OCI-LY1 (cell line): ENCODE measurements around the gene ICE1.

ENCODE experiments used
- H2AFZ ChIP-seq: fragments of 200-600 bp; sonication (generic), shearing (Covaris generic); 2 replicates; pipeline ENCODE4 v1.6.0; 2014; ENCODE audit warnings: antibody characterized with exemption, mild to moderate bottlenecking, low read length
- H3F3A ChIP-seq: fragments of 200-600 bp; sonication (generic), shearing (Covaris generic); 2 replicates; pipeline ENCODE4 v1.6.0; 2014; ENCODE audit warnings: mild to moderate bottlenecking, antibody characterized with exemption, low read length, moderate library complexity; ENCODE audit not compliant: insufficient read depth
- H3K27ac ChIP-seq: fragments of 200-600 bp; sonication (generic); 2 replicates; pipeline ENCODE4 v1.5.1; 2014; ENCODE audit warnings: low read length, mixed run types, mild to moderate bottlenecking, low read depth; ENCODE audit not compliant: poor library complexity, severe bottlenecking
- H3K27me3 ChIP-seq: fragments of 200-600 bp; sonication (generic); 2 replicates; pipeline ENCODE4 v1.6.0; 2014; ENCODE audit warnings: antibody characterized with exemption, mild to moderate bottlenecking, low read length, moderate library complexity; ENCODE audit not compliant: insufficient read depth
- H3K36me3 ChIP-seq: fragments of 200-600 bp; sonication (generic); 2 replicates; pipeline ENCODE4 v1.6.1; 2014; ENCODE audit warnings: mild to moderate bottlenecking, antibody characterized with exemption, low read length, moderate library complexity, mixed read lengths; ENCODE audit not compliant: insufficient read depth
- H3K4me1 ChIP-seq: fragments of 200-600 bp; sonication (generic); 2 replicates; pipeline ENCODE4 v1.5.1; 2014; ENCODE audit warnings: mild to moderate bottlenecking, low read length, moderate library complexity; ENCODE audit not compliant: insufficient read depth, severe bottlenecking
- H3K4me2 ChIP-seq: fragments of 200-600 bp; sonication (generic), shearing (Covaris generic); 2 replicates; pipeline ENCODE4 v1.6.1; 2014; ENCODE audit warnings: low read length
- H3K4me3 ChIP-seq: fragments of 200-600 bp; sonication (generic); 2 replicates; pipeline ENCODE4 v1.5.1; 2014; ENCODE audit warnings: low read length, low read depth, mild to moderate bottlenecking, mixed read lengths; ENCODE audit not compliant: poor library complexity, severe bottlenecking
- H3K79me2 ChIP-seq: fragments of 200-600 bp; shearing (Covaris generic); 2 replicates; pipeline ENCODE4 v1.6.1; 2016; ENCODE audit warnings: mixed run types, low read length, mixed read lengths; ENCODE audit not compliant: insufficient read depth
- H3K9ac ChIP-seq: fragments of 200-600 bp; sonication (generic), shearing (Covaris generic); 2 replicates; pipeline ENCODE4 v1.6.1; 2014; ENCODE audit warnings: mild to moderate bottlenecking, low read length, mixed read lengths
- H3K9me2 ChIP-seq: fragments of 200-600 bp; sonication (generic), shearing (Covaris generic); 2 replicates; pipeline ENCODE4 v1.6.1; 2014; ENCODE audit warnings: low read depth, mild to moderate bottlenecking, low read length, mixed read lengths
- H3K9me3 ChIP-seq: fragments of 200-600 bp; shearing (Covaris generic); 2 replicates; pipeline ENCODE4 v1.6.1; 2014; ENCODE audit warnings: low read length, mixed read lengths
- H4K20me1 ChIP-seq: fragments of 200-600 bp; sonication (generic), shearing (Covaris generic); 2 replicates; pipeline ENCODE4 v1.6.0; 2016; ENCODE audit warnings: mild to moderate bottlenecking, low read length; ENCODE audit not compliant: insufficient read depth
- EZH2 ChIP-seq: fragments of 200-600 bp; sonication (generic), shearing (Covaris generic); IDR thresholded peaks from 2 replicates; pipeline ENCODE4 v1.8.0; 2017; ENCODE audit warnings: borderline replicate concordance, mixed run types, mild to moderate bottlenecking, antibody characterized with exemption, low read length, moderate library complexity, mixed read lengths
- TF ChIP-seq, protein P1 (sequence below): fragments of 200-600 bp; sonication (generic), shearing (Covaris generic); IDR thresholded peaks from 2 replicates; pipeline ENCODE4 v1.5.1; 2017; ENCODE audit warnings: mild to moderate bottlenecking, antibody characterized with exemption, low read length, moderate library complexity, mixed read lengths

Gene ICE1

GRCh38 chr5:5383461-5383860 is 39.0 kb upstream of the ICE1 start:
- Histone ChIP-seq H3K9me3 (no peaks in the 10 kb centered on the region), H2AFZ (no peak overlapping the region), H3K9me2 (no peaks in the 10 kb centered on the region), H3K4me1 (no peaks in the 10 kb centered on the region), H3F3A (no peaks in the 10 kb centered on the region), H3K36me3 (no peaks in the 10 kb centered on the region), H3K79me2 (no peaks in the 10 kb centered on the region), H3K27ac (no peak overlapping the region), H4K20me1 (no peaks in the 10 kb centered on the region), H3K9ac (no peak overlapping the region), H3K4me2 (no peak overlapping the region), H3K4me3 (no peak overlapping the region), H3K27me3 (peaks cover 5% of the 10 kb centered on the region; the same call in 1 of the 2 replicates)
- TF ChIP-seq EZH2 = no peak
- TF ChIP-seq, protein P1, sequence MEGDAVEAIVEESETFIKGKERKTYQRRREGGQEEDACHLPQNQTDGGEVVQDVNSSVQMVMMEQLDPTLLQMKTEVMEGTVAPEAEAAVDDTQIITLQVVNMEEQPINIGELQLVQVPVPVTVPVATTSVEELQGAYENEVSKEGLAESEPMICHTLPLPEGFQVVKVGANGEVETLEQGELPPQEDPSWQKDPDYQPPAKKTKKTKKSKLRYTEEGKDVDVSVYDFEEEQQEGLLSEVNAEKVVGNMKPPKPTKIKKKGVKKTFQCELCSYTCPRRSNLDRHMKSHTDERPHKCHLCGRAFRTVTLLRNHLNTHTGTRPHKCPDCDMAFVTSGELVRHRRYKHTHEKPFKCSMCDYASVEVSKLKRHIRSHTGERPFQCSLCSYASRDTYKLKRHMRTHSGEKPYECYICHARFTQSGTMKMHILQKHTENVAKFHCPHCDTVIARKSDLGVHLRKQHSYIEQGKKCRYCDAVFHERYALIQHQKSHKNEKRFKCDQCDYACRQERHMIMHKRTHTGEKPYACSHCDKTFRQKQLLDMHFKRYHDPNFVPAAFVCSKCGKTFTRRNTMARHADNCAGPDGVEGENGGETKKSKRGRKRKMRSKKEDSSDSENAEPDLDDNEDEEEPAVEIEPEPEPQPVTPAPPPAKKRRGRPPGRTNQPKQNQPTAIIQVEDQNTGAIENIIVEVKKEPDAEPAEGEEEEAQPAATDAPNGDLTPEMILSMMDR = no peak

DNA sequence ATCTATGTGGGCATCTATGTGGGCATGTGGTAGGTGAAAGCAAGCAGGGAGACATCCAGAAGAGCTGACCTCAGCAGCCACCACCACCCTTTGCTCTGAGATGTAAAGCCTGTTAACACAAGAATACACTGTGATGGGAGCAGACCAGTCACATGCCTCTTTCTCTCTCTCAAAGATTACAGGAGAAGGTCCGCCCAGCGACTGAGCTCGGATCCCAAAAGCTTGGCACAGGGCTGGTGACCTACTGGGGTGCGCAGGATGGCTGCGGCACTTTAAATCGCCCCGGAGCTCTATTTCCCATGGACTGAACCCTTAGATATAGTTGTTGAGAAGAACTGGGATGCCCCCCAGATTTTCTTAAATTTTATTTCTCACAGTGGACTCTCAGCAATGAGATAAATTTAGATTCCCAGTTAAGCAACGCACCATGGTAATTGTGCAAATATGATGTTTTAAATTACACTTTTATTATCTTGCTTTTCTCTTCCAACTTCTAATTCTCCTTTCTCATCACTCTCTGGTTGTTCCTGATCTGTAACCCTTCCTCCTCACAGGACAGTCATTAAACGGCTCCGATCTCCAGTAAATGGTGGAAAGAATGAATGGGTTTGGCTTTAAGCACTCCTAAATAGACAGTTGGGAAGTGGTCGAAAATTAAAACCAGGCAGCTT is 37.7 kb upstream of the ICE1 start:
- Histone ChIP-seq H3K79me2 (no peaks in the 10 kb centered on the region), H3K9me2 (no peaks in the 10 kb centered on the region), H3K9me3 (no peaks in the 10 kb centered on the region), H3K4me3 (no peak overlapping the region), H3K36me3 (no peaks in the 10 kb centered on the region), H3K9ac (no peak overlapping the region), H3K4me1 (no peaks in the 10 kb centered on the region), H3K27ac (no peak overlapping the region), H3F3A (no peaks in the 10 kb centered on the region), H2AFZ (no peak overlapping the region), H3K4me2 (no peak overlapping the region), H4K20me1 (no peaks in the 10 kb centered on the region), H3K27me3 (peaks cover under 1% of the 10 kb centered on the region; the same call in 1 of the 2 replicates)
- no peak for TF ChIP-seq EZH2
- TF ChIP-seq, protein P1 = no peak

DNA sequence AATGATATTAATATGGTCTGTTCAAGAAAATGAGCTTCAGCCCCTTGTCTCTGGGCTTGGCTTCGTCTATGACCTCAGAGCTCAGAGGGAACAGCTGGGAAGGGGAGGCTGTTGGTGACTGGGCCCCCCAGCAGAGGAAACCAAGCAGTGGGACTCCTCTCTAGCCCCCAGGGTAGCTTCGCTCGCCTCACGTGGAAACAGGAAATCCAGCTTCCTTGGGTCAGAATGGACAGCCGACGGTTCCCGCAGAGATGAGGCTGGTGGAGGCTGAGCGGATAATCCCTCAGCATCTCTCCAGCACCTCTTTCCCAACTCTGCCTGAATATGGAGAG is 37.2 kb upstream of the ICE1 start:
- Histone ChIP-seq H3K27me3 (no peaks in the 10 kb centered on the region), H3K79me2 (no peaks in the 10 kb centered on the region), H3K9me2 (no peaks in the 10 kb centered on the region), H3K4me1 (no peaks in the 10 kb centered on the region), H3K27ac (no peak overlapping the region), H3K9me3 (no peaks in the 10 kb centered on the region), H3K9ac (no peak overlapping the region), H4K20me1 (no peaks in the 10 kb centered on the region), H3F3A (no peaks in the 10 kb centered on the region), H3K36me3 (no peaks in the 10 kb centered on the region), H2AFZ (no peak overlapping the region), H3K4me2 (no peak overlapping the region), H3K4me3 (no peak overlapping the region)
- TF ChIP-seq, protein P1 = no peak
- TF ChIP-seq EZH2 = no peak
